ENCODE data around the gene FAM20C.
"Not testable (repeated sequence)": the region's sequence is repeated elsewhere in the genome, so short reads cannot be mapped to it uniquely, and the experiment has no call there.

Gene FAM20C

GRCh38 chr7:175955-176354 is 16.4 kb upstream of the FAM20C start:
- H3K9me3 ChIP-seq (ENCODE audit: control insufficient read depth in 1 of 2, low read length in 2 of 2) = no peaks in the 10 kb centered on the region
- no peak overlapping the region for H3K9ac ChIP-seq (ENCODE audit: low read depth in 1 of 2, low read length in 2 of 2)
- H3K27me3 ChIP-seq (ENCODE audit: control insufficient read depth in 1 of 2, insufficient read depth in 2 of 2, low read length in 2 of 2) = no peaks in the 10 kb centered on the region
- H3K27ac ChIP-seq (ENCODE audit: low read depth, low read length) = no peak overlapping the region
- no peaks in the 10 kb centered on the region for H3K4me1 ChIP-seq (ENCODE audit: control insufficient read depth in 1 of 2, insufficient read depth in 2 of 2, low read length in 2 of 2)
- no peaks in the 10 kb centered on the region for H3K36me3 ChIP-seq (ENCODE audit: control insufficient read depth in 1 of 2, insufficient read depth in 2 of 2, low read length in 2 of 2)
- no peak overlapping the region for H3K4me3 ChIP-seq (ENCODE audit: low read depth in 1 of 2, low read length in 2 of 2)

- Histone ChIP-seq H3K4me1 (ENCODE audit: control insufficient read depth in 1 of 2, insufficient read depth in 2 of 2, low read length in 2 of 2) (no peaks in the 10 kb centered on the region), H3K36me3 (ENCODE audit: control insufficient read depth in 1 of 2, insufficient read depth in 2 of 2, low read length in 2 of 2) (no peaks in the 10 kb centered on the region), H3K9me3 (ENCODE audit: control insufficient read depth in 1 of 2, low read length in 2 of 2) (no peaks in the 10 kb centered on the region), H3K27me3 (ENCODE audit: control insufficient read depth in 1 of 2, insufficient read depth in 2 of 2, low read length in 2 of 2) (no peaks in the 10 kb centered on the region), H3K9ac (ENCODE audit: low read depth in 1 of 2, low read length in 2 of 2) (no peak overlapping the region), H3K4me3 (ENCODE audit: low read depth in 1 of 2, low read length in 2 of 2) (no peak overlapping the region), H3K27ac (ENCODE audit: low read depth, low read length) (no peak overlapping the region)
Observed at GRCh38 chr7:176381-176780, 16.0 kb upstream of the FAM20C start.

- Histone ChIP-seq H3K27me3 (ENCODE audit: control insufficient read depth in 1 of 2, insufficient read depth in 2 of 2, low read length in 2 of 2) (no peaks in the 10 kb centered on the region), H3K4me1 (ENCODE audit: control insufficient read depth in 1 of 2, insufficient read depth in 2 of 2, low read length in 2 of 2) (no peaks in the 10 kb centered on the region), H3K9ac (ENCODE audit: low read depth in 1 of 2, low read length in 2 of 2) (no peak overlapping the region), H3K9me3 (ENCODE audit: control insufficient read depth in 1 of 2, low read length in 2 of 2) (no peaks in the 10 kb centered on the region), H3K36me3 (ENCODE audit: control insufficient read depth in 1 of 2, insufficient read depth in 2 of 2, low read length in 2 of 2) (no peaks in the 10 kb centered on the region), H3K4me3 (ENCODE audit: low read depth in 1 of 2, low read length in 2 of 2) (no peak overlapping the region), H3K27ac (ENCODE audit: low read depth, low read length) (no peak overlapping the region)
Observed at GRCh38 chr7:176786-177459, 15.4 kb upstream of the FAM20C start.

- H3K4me1 ChIP-seq (ENCODE audit: control insufficient read depth in 1 of 2, insufficient read depth in 2 of 2, low read length in 2 of 2) = no peaks in the 10 kb centered on the region
- no peak overlapping the region for H3K27ac ChIP-seq (ENCODE audit: low read depth, low read length)
- H3K9me3 ChIP-seq (ENCODE audit: control insufficient read depth in 1 of 2, low read length in 2 of 2) = no peaks in the 10 kb centered on the region
- no peak overlapping the region for H3K4me3 ChIP-seq (ENCODE audit: low read depth in 1 of 2, low read length in 2 of 2)
- no peaks in the 10 kb centered on the region for H3K36me3 ChIP-seq (ENCODE audit: control insufficient read depth in 1 of 2, insufficient read depth in 2 of 2, low read length in 2 of 2)
- no peak overlapping the region for H3K9ac ChIP-seq (ENCODE audit: low read depth in 1 of 2, low read length in 2 of 2)
- H3K27me3 ChIP-seq (ENCODE audit: control insufficient read depth in 1 of 2, insufficient read depth in 2 of 2, low read length in 2 of 2) = no peaks in the 10 kb centered on the region
Observed at GRCh38 chr7:178444-178843, 13.9 kb upstream of the FAM20C start.

GRCh38 chr7:179209-179681 is 13.1 kb upstream of the FAM20C start:
- Histone ChIP-seq H3K9ac (ENCODE audit: low read depth in 1 of 2, low read length in 2 of 2) (no peak overlapping the region), H3K4me3 (ENCODE audit: low read depth in 1 of 2, low read length in 2 of 2) (no peak overlapping the region), H3K27me3 (ENCODE audit: control insufficient read depth in 1 of 2, insufficient read depth in 2 of 2, low read length in 2 of 2) (no peaks in the 10 kb centered on the region), H3K27ac (ENCODE audit: low read depth, low read length) (peak overlapping the region; percentile 10), H3K4me1 (ENCODE audit: control insufficient read depth in 1 of 2, insufficient read depth in 2 of 2, low read length in 2 of 2) (no peaks in the 10 kb centered on the region), H3K9me3 (ENCODE audit: control insufficient read depth in 1 of 2, low read length in 2 of 2) (no peaks in the 10 kb centered on the region), H3K36me3 (ENCODE audit: control insufficient read depth in 1 of 2, insufficient read depth in 2 of 2, low read length in 2 of 2) (no peaks in the 10 kb centered on the region)

- no peak overlapping the region for H3K27ac ChIP-seq (ENCODE audit: low read depth, low read length)
Observed at GRCh38 chr7:179948-180694, 12.2 kb upstream of the FAM20C start.

GRCh38 chr7:181738-182137 is 10.6 kb upstream of the FAM20C start:
- Histone ChIP-seq H3K9me3 (ENCODE audit: control insufficient read depth in 1 of 2, low read length in 2 of 2) (no peaks in the 10 kb centered on the region), H3K4me1 (ENCODE audit: control insufficient read depth in 1 of 2, insufficient read depth in 2 of 2, low read length in 2 of 2) (no peaks in the 10 kb centered on the region), H3K27ac (ENCODE audit: low read depth, low read length) (no peak overlapping the region), H3K36me3 (ENCODE audit: control insufficient read depth in 1 of 2, insufficient read depth in 2 of 2, low read length in 2 of 2) (no peaks in the 10 kb centered on the region), H3K4me3 (ENCODE audit: low read depth in 1 of 2, low read length in 2 of 2) (no peak overlapping the region), H3K9ac (ENCODE audit: low read depth in 1 of 2, low read length in 2 of 2) (no peak overlapping the region), H3K27me3 (ENCODE audit: control insufficient read depth in 1 of 2, insufficient read depth in 2 of 2, low read length in 2 of 2) (no peaks in the 10 kb centered on the region)

More at GRCh38 chr7:179948-180694, 12.2 kb upstream of the FAM20C start:
- Histone ChIP-seq H3K4me3 (ENCODE audit: low read depth in 1 of 2, low read length in 2 of 2) (no peak overlapping the region), H3K9me3 (ENCODE audit: control insufficient read depth in 1 of 2, low read length in 2 of 2) (no peaks in the 10 kb centered on the region), H3K27me3 (ENCODE audit: control insufficient read depth in 1 of 2, insufficient read depth in 2 of 2, low read length in 2 of 2) (no peaks in the 10 kb centered on the region), H3K9ac (ENCODE audit: low read depth in 1 of 2, low read length in 2 of 2) (no peak overlapping the region), H3K36me3 (ENCODE audit: control insufficient read depth in 1 of 2, insufficient read depth in 2 of 2, low read length in 2 of 2) (no peaks in the 10 kb centered on the region), H3K4me1 (ENCODE audit: control insufficient read depth in 1 of 2, insufficient read depth in 2 of 2, low read length in 2 of 2) (no peaks in the 10 kb centered on the region)

- not testable (repeated sequence) for H3K27ac ChIP-seq (ENCODE audit: low read depth, low read length); H3K36me3 ChIP-seq (ENCODE audit: control insufficient read depth in 1 of 2, insufficient read depth in 2 of 2, low read length in 2 of 2); H3K27me3 ChIP-seq (ENCODE audit: control insufficient read depth in 1 of 2, insufficient read depth in 2 of 2, low read length in 2 of 2); H3K9me3 ChIP-seq (ENCODE audit: control insufficient read depth in 1 of 2, low read length in 2 of 2); H3K9ac ChIP-seq (ENCODE audit: low read depth in 1 of 2, low read length in 2 of 2); H3K4me1 ChIP-seq (ENCODE audit: control insufficient read depth in 1 of 2, insufficient read depth in 2 of 2, low read length in 2 of 2); H3K4me3 ChIP-seq (ENCODE audit: low read depth in 1 of 2, low read length in 2 of 2)
Observed at GRCh38 chr7:182502-182901, 9.9 kb upstream of the FAM20C start.

GRCh38 chr7:183496-184292 is 8.7 kb upstream of the FAM20C start:
- no peak overlapping the region for H3K27ac ChIP-seq (ENCODE audit: low read depth, low read length)
- H3K4me3 ChIP-seq (ENCODE audit: low read depth in 1 of 2, low read length in 2 of 2) = no peak overlapping the region
- H3K9me3 ChIP-seq (ENCODE audit: control insufficient read depth in 1 of 2, low read length in 2 of 2) = no peaks in the 10 kb centered on the region
- H3K4me1 ChIP-seq (ENCODE audit: control insufficient read depth in 1 of 2, insufficient read depth in 2 of 2, low read length in 2 of 2) = no peaks in the 10 kb centered on the region
- no peaks in the 10 kb centered on the region for H3K36me3 ChIP-seq (ENCODE audit: control insufficient read depth in 1 of 2, insufficient read depth in 2 of 2, low read length in 2 of 2)
- no peak overlapping the region for H3K9ac ChIP-seq (ENCODE audit: low read depth in 1 of 2, low read length in 2 of 2)
- no peaks in the 10 kb centered on the region for H3K27me3 ChIP-seq (ENCODE audit: control insufficient read depth in 1 of 2, insufficient read depth in 2 of 2, low read length in 2 of 2)
